Prostate gland (tissue), 2 donors: Measurements from ENCODE around the gene VIPR2. TPM values are rescaled to one million over a fixed set of nuclear protein-coding genes. Genes with fewer than 3 reads are reported as not detected.
"Not testable (repeated sequence)": the region's sequence is repeated elsewhere in the genome, so short reads cannot be mapped to it uniquely, and the experiment has no call there.

ENCODE experiments used
- DNase-seq: peaks from one replicate; pipeline ENCODE4 v3.0.0-alpha.2; 2019; ENCODE audit warnings: low spot score
- H3K27ac ChIP-seq, 2 donors: fragments of 200-600 bp; sonication (generic); 2 replicates each; pipeline ENCODE4 v1.5.1; 2017 to 2019
- H3K27me3 ChIP-seq: fragments of 200-600 bp; sonication (generic); replicated peaks from 2 replicates; pipeline ENCODE4 v1.5.1; 2019; ENCODE audit not compliant: insufficient read depth
- H3K36me3 ChIP-seq, 2 donors: fragments of 200-600 bp; sonication (generic); 1 replicate in 1 of 2; 2 replicates in 1 of 2; pipeline versions ENCODE4 v1.5.1 to v1.8.1; 2017 to 2019
- H3K4me1 ChIP-seq: fragments of 200-600 bp; sonication (generic); replicated peaks from 2 replicates; pipeline ENCODE4 v1.5.1; 2019
- H3K4me3 ChIP-seq, 2 donors: fragments of 200-600 bp; sonication (generic); 2 replicates each; pipeline ENCODE4 v1.5.1; 2017 to 2019
- H3K9me3 ChIP-seq: fragments of 200-600 bp; sonication (generic); 2 replicates; pipeline ENCODE4 v1.5.1; 2017
- POLR2A ChIP-seq: fragments of 450-650 bp; IDR thresholded peaks from one replicate; pipeline ENCODE4 v1.6.1; 2016; ENCODE audit warnings: antibody characterized with exemption, mild to moderate bottlenecking
- POLR2AphosphoS5 ChIP-seq: sonication (generic); formaldehyde crosslinking; IDR thresholded peaks from one replicate; pipeline ENCODE4 v1.6.1; 2017; ENCODE audit warnings: antibody characterized with exemption
- WGBS: methylation state at CpG from one replicate; pipeline ENCODE4 v1.1.5; 2018; 5-methylcytosine and 5-hydroxymethylcytosine counted together
- intact Hi-C: fragments of 100-400 bp; cut with DNase I; formaldehyde crosslinking; loops from one replicate; pipeline ENCODE4 v1.14.2; 2022
- total RNA-seq, 2 donors: library from RNA; depleted of rRNA; stranded (reverse); fragments of >200 nt; gene quantifications; one replicate each; pipeline ENCODE4 v1.1.0, GENCODE V29; 2016
- TF ChIP-seq, protein P1 (sequence below), 4 experiments: fragments of 200-600 bp in 2 of 4; fragments of 450-650 bp in 2 of 4; sonication (generic) in 2 of 4; IDR thresholded peaks; 1 replicate in 3 of 4; 2 replicates in 1 of 4; pipeline ENCODE4 v1.5.1; 2016 to 2019; ENCODE audit warnings: antibody characterized with exemption in 4 of 4, mild to moderate bottlenecking in 2 of 4, moderate library complexity in 2 of 4

VIPR2 gene
- total RNA-seq, 2 donors from 2014 or later: 1.0 to 13.5 TPM

DNA sequence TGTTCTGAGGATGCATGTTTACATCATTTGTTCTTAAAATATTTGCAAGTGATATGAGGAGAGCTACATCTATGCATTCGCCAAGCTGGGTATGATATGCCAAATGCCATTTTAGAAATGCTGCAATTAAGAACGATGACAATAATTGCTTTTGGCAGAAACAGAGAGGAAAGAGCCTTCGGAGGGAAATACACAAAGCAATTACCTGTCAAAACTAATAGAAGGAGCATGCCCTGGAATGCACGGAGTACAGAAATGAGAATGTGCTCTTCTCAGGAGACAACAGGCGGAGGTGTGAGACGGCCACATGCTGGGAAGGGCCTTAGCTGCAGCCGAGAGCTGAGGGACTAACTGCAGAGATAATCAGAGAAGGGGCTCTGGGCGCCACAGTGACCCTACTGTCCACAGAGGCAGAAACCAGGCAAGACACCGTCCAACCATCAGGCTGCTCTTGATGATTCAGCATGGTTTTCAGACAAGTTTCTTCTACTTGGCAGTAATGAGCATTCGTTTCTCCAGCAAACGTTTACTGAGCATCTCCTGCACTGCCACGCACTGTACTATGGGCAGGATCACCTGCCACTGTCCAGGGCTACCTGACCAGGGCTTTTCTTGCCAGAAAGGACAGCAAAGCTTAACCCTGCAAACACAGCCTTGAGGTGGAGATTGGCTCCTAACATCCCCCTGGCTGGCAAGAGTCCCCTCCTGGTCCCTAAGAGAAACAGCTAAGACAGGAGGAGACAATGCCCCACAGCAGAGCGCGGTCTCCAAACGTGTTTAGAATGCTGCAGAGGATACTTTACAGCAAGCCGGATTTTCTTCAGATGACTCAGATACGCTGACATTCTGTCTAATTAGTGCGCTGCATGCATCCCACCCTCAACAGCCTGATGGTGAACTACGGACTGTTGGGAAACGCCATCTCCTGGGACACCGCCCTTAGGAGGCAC lies 18.1 kb downstream of the VIPR2 start:
- Histone ChIP-seq H3K27ac (no peak overlapping the region), H3K27me3 (no peaks in the 10 kb centered on the region), H3K9me3 (no peaks in the 10 kb centered on the region), H3K4me3 (no peak overlapping the region), H3K4me1 (no peaks in the 10 kb centered on the region), H3K36me3 (no peaks in the 10 kb centered on the region)
- DNase-seq: no peak
- intact Hi-C loops: no loop called here
- TF ChIP-seq POLR2A: no peak
- no peak for TF ChIP-seq POLR2AphosphoS5
- TF ChIP-seq, protein P1, sequence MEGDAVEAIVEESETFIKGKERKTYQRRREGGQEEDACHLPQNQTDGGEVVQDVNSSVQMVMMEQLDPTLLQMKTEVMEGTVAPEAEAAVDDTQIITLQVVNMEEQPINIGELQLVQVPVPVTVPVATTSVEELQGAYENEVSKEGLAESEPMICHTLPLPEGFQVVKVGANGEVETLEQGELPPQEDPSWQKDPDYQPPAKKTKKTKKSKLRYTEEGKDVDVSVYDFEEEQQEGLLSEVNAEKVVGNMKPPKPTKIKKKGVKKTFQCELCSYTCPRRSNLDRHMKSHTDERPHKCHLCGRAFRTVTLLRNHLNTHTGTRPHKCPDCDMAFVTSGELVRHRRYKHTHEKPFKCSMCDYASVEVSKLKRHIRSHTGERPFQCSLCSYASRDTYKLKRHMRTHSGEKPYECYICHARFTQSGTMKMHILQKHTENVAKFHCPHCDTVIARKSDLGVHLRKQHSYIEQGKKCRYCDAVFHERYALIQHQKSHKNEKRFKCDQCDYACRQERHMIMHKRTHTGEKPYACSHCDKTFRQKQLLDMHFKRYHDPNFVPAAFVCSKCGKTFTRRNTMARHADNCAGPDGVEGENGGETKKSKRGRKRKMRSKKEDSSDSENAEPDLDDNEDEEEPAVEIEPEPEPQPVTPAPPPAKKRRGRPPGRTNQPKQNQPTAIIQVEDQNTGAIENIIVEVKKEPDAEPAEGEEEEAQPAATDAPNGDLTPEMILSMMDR (IDR thresholded peaks at IDR 0.05): no peak
- WGBS: 81% methylated on average over 21 of the region's 21 CpGs

DNA sequence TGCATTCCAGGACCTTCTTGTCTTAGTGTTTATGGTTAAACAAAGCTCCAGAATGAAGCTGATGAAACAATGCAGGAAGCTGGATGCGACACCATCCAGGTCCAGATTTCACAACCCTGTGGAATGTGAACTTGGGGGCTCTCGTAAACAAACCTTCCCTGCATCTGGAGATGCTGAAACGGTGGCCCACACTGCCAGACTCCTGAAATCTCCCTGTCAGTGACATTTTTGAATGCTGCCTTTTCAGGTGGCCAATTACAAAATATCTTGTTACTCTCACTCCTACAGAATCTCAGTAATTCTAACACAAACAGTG lies 18.8 kb downstream of the VIPR2 start:
- no peak overlapping the region for H3K4me3 ChIP-seq
- no peak overlapping the region for H3K27ac ChIP-seq
- no peaks in the 10 kb centered on the region for H3K4me1 ChIP-seq
- TF ChIP-seq POLR2A (no peak), POLR2AphosphoS5 (no peak)
- TF ChIP-seq, protein P1 (IDR thresholded peaks at IDR 0.05): no peak
- no peaks in the 10 kb centered on the region for H3K36me3 ChIP-seq
- no peaks in the 10 kb centered on the region for H3K27me3 ChIP-seq
- intact Hi-C loops: no loop called here
- WGBS: 54% methylated on average over 3 of the region's 3 CpGs
- no peaks in the 10 kb centered on the region for H3K9me3 ChIP-seq
- DNase-seq: no peak

DNA sequence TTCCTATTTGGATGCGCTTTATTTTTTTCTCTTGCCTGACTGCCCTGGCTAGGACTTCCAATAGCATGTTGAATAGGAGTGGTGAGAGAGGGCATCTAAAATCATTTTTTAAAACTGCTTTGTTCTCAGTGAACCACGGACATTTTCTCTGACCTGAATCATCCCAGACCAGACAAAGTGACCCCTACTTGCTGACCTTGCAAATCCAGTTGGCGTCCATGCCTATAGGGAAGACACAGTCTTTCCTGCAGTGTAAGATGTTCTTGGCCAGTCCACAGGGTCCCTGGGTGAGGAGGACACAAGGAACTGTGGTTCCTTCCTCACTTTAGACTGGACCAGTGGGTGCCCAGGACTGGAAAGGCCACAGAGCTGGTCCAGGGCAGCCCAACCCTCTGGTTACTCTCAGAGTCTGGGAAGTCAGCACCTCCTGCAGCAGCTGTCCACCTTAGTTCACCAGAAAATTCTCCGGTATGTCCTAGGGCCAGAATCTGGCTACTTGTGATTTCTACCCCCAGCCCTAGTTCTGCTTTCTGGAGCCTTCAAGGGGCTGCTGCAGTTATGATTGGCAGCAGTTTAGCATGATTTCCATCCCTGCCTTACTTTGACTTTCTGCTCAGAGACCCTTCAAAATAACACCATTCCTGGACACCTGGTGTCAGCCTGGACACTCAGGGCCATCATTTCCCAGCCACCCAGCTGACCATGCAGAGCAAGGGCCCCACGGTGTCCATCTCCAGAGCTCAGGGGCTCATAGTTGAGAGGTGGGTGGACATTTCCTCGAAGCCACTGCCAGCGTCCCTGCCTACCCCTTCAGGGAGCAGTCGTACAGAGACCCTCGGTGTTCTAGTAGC lies 19.3 kb downstream of the VIPR2 start:
- no peaks in the 10 kb centered on the region for H3K27me3 ChIP-seq
- H3K27ac ChIP-seq: no peak overlapping the region
- H3K4me3 ChIP-seq: no peak overlapping the region
- no peaks in the 10 kb centered on the region for H3K4me1 ChIP-seq
- H3K36me3 ChIP-seq: no peaks in the 10 kb centered on the region
- WGBS: 78% methylated on average over 9 of the region's 9 CpGs
- intact Hi-C loops: no loop called here
- no peaks in the 10 kb centered on the region for H3K9me3 ChIP-seq
- TF ChIP-seq, protein P1 (IDR thresholded peaks at IDR 0.05): no peak
- TF ChIP-seq POLR2A: no peak
- no peak for TF ChIP-seq POLR2AphosphoS5
- DNase-seq: no peak

DNA sequence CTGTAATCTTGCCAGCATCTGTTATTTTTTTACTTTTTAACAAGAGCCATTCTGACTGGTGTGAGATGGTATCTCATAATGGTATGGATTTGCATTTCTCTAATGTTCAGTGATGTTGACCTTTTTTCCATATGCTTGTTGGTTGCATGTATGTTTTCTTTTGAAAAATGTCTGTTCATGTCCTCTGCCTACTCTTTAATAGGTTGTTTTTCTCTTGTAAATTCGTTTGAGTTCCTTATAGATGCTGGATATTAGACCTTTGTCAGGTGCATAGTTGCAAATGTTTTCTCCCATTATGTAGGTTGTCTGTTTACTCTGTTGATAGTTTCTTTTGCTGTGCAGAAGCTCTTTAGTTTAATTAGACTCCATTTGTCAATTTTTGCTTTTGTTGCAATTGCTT lies 20.9 kb downstream of the VIPR2 start:
- DNase-seq, H3K27ac ChIP-seq, intact Hi-C loops, H3K4me1 ChIP-seq, H3K4me3 ChIP-seq, H3K36me3 ChIP-seq, H3K27me3 ChIP-seq, H3K9me3 ChIP-seq: not testable (repeated sequence)
- 41% methylated on average over 1 of the region's 1 CpG for WGBS

DNA sequence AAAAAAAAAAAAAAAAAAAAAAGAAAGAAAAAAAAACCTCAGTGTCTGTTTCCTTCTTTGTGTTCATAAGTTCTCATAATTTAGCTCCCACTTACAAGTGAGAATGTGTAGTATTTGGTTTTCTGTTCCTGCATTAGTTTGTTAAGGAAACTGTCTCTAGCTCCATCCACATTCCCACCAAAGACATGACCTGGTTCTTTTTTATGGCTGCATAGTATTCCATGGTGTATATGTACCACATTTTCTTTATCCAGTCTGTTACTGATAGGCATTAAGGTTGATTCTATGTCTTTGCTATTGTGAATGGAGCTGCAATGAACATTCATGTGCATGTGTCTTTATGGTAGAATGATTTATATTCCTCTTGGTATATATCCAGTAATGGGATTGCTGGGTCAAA lies 21.4 kb downstream of the VIPR2 start:
- H3K9me3 ChIP-seq, H3K27ac ChIP-seq, H3K4me3 ChIP-seq, DNase-seq, H3K36me3 ChIP-seq, intact Hi-C loops, H3K27me3 ChIP-seq, H3K4me1 ChIP-seq: not testable (repeated sequence)
